K562 (cell line): ENCODE data around the gene GRB10. TPM values are rescaled to one million over a fixed set of nuclear protein-coding genes. Genes with fewer than 3 reads are reported as not detected.
A peak's percentile ranks its signal among the peaks of the same experiment; 100 is the strongest.

Experiments
- ATAC-seq: fragments of 200-7000 bp; cut with Tn5 transposase; 3 replicates; pipeline ENCODE4 v1.9.1; 2020; ENCODE audit warnings: moderate library complexity
- BruUV-seq: library from RNA; stranded (reverse); fragments of 400-500 nt; replicated peaks from 2 replicates; lab custom pipeline; 2021; lab: Mats Ljungman, UMichigan
- CTCF ChIA-PET: fragments of 300-600 bp; formaldehyde crosslinking; extraction: SDS; loops from one replicate; lab custom pipeline; 2021; ENCODE audit warnings: low intra/inter-chr PET ratio; lab: Yijun Ruan, JAX
- POLR2A ChIA-PET: fragments of 300-600, 350-650 bp; sonication (Branson Sonifier 250); formaldehyde crosslinking; extraction: SDS; loops from one replicate; lab custom pipeline; 2021; ENCODE audit warnings: antibody characterized with exemption, inconsistent platforms; lab: Yijun Ruan, JAX
- DNase-seq, 4 experiments: peaks; one replicate each; pipeline versions ENCODE4 v3.0.0 to v3.0.0-alpha.2; 2011 to 2018; ENCODE audit warnings: low spot score in 3 of 4, mixed read lengths in 3 of 4; ENCODE audit errors: extremely low read depth in 1 of 4
- FAIRE-seq: peaks from 2 replicates; lab custom pipeline; 2011; peaks lifted over from hg19 to GRCh38; lab: Jason Lieb, UNC
- H2AFZ ChIP-seq: 2 replicates; pipeline ENCODE4 v1.6.0; 2011; ENCODE audit warnings: low read depth, low read length, control low read depth, inconsistent platforms
- H3K27ac ChIP-seq: fragments of 200-600 bp; 3 replicates; pipeline ENCODE4 v1.8.0; 2011; ENCODE audit warnings: low read depth, mild to moderate bottlenecking, control low read depth, inconsistent platforms, low read length, moderate library complexity, mixed read lengths; ENCODE audit errors: extremely low read depth
- H3K27me3 ChIP-seq, 2 experiments: fragments of 300-600 bp in 1 of 2; 2 replicates in 1 of 2; 3 replicates in 1 of 2; pipeline versions ENCODE4 v1.6.0 to v1.8.0; 2011; ENCODE audit warnings: inconsistent platforms in 2 of 2, low read length in 2 of 2, mild to moderate bottlenecking in 1 of 2, mixed read lengths in 1 of 2, moderate library complexity in 1 of 2; ENCODE audit not compliant: control insufficient read depth in 2 of 2, insufficient read depth in 2 of 2
- H3K36me3 ChIP-seq: fragments of 300-600 bp; 3 replicates; pipeline ENCODE4 v1.8.0; 2011; ENCODE audit warnings: mild to moderate bottlenecking, low read length, inconsistent platforms; ENCODE audit not compliant: control insufficient read depth, insufficient read depth
- H3K4me1 ChIP-seq, 2 experiments: fragments of 200-600 bp in 1 of 2; replicated peaks in 1 of 2; 2 replicates in 1 of 2; 3 replicates in 1 of 2; pipeline versions ENCODE4 v1.5.1 to v1.8.0; 2011; ENCODE audit warnings: inconsistent platforms in 2 of 2, low read length in 2 of 2, mild to moderate bottlenecking in 1 of 2, mixed read lengths in 1 of 2, moderate library complexity in 1 of 2; ENCODE audit not compliant: control insufficient read depth in 2 of 2, insufficient read depth in 2 of 2
- H3K4me2 ChIP-seq: 2 replicates; pipeline ENCODE4 v1.6.1; 2011; ENCODE audit warnings: low read length, control low read depth, inconsistent platforms, mixed read lengths; ENCODE audit not compliant: insufficient read depth
- H3K4me3 ChIP-seq: fragments of 200-600 bp; sonication (generic), shearing (Covaris generic); 2 replicates; pipeline ENCODE4 v1.5.1; 2016; ENCODE audit warnings: control low read depth, inconsistent platforms
- H3K79me2 ChIP-seq: fragments of 200-600 bp; 3 replicates; pipeline ENCODE4 v1.8.0; 2011; ENCODE audit warnings: low read length, inconsistent platforms; ENCODE audit not compliant: control insufficient read depth, insufficient read depth
- H3K9ac ChIP-seq, 2 experiments: 2 replicates each; pipeline versions ENCODE4 v1.6.0 to v1.6.1; 2011; ENCODE audit warnings: low read depth in 2 of 2, low read length in 2 of 2, control low read depth in 1 of 2, inconsistent platforms in 1 of 2, mild to moderate bottlenecking in 1 of 2, mixed read lengths in 1 of 2; ENCODE audit not compliant: insufficient read depth in 1 of 2
- H3K9me1 ChIP-seq: one replicate; pipeline ENCODE4 v1.6.0; 2011; ENCODE audit warnings: inconsistent platforms, mild to moderate bottlenecking, low read length, moderate library complexity; ENCODE audit not compliant: control insufficient read depth, insufficient read depth
- H3K9me3 ChIP-seq: replicated peaks from 2 replicates; pipeline ENCODE4 v1.5.1; 2011; ENCODE audit warnings: low read depth, low read length, inconsistent platforms; ENCODE audit not compliant: control insufficient read depth, insufficient read depth
- H4K20me1 ChIP-seq: replicated peaks from 2 replicates; pipeline ENCODE4 v1.6.1; 2011; ENCODE audit warnings: low read length, inconsistent platforms, mixed read lengths; ENCODE audit not compliant: control insufficient read depth, insufficient read depth
- ADNP ChIP-seq: fragments of 200-800 bp; sonication (Bioruptor generic); IDR thresholded peaks from 2 replicates; pipeline ENCODE4 v1.6.1; 2016; ENCODE audit warnings: missing genetic modification characterization, missing compliant biosample characterization
- CTCF ChIP-seq, 3 experiments: IDR thresholded peaks in 2 of 3; conservative IDR thresholded peaks in 1 of 3; 2 replicates each; pipeline ENCODE4 v1.5.1; 2011 to 2012; ENCODE audit warnings: low read length in 3 of 3, mild to moderate bottlenecking in 3 of 3, control low read depth in 2 of 3, improper control_type of control experiment in 1 of 3, inconsistent platforms in 1 of 3, low read depth in 1 of 3, mixed read lengths in 1 of 3, moderate library complexity in 1 of 3; ENCODE audit not compliant: insufficient read depth in 2 of 3
- HOMEZ ChIP-seq: fragments of 250-450 bp; sonication (Bioruptor Pico); IDR thresholded peaks from 2 replicates; pipeline ENCODE4 v1.4.0; 2020; ENCODE audit warnings: mild to moderate bottlenecking, moderate library complexity
- RAD21 ChIP-seq, 2 experiments: fragments of 250-450 bp in 1 of 2; fragments of 450-650 bp in 1 of 2; sonication (Bioruptor Pico) in 1 of 2; formaldehyde crosslinking in 1 of 2; IDR thresholded peaks in 1 of 2; conservative IDR thresholded peaks in 1 of 2; 2 replicates each; pipeline versions ENCODE4 v1.4.0 to v1.8.0; 2020 to 2022; ENCODE audit warnings: mild to moderate bottlenecking in 2 of 2, moderate library complexity in 1 of 2
- RBM22 ChIP-seq: fragments of 200-400 bp; formaldehyde crosslinking; IDR thresholded peaks from 2 replicates; pipeline ENCODE4 v1.6.1; 2018; ENCODE audit warnings: low read length, low read depth; ENCODE audit not compliant: poor library complexity, severe bottlenecking
- SMC3 ChIP-seq: conservative IDR thresholded peaks from 2 replicates; pipeline ENCODE4 v1.6.1; 2011; ENCODE audit warnings: low read depth, low read length, improper control_type of control experiment; ENCODE audit not compliant: insufficient read depth
- STAT5B ChIP-seq: fragments of 250-450 bp; sonication (Bioruptor Pico); IDR thresholded peaks from 2 replicates; pipeline ENCODE4 v1.8.0; 2021; ENCODE audit warnings: mild to moderate bottlenecking, inconsistent platforms
- TAF9B ChIP-seq: fragments of 450-650 bp; IDR thresholded peaks from 2 replicates; pipeline ENCODE4 v1.6.1; 2018; ENCODE audit warnings: mild to moderate bottlenecking; ENCODE audit not compliant: partially characterized antibody
- ZZZ3 ChIP-seq: fragments of 450-650 bp; IDR thresholded peaks from 2 replicates; pipeline ENCODE4 v1.6.1; 2016; ENCODE audit warnings: antibody characterized with exemption, mild to moderate bottlenecking, moderate library complexity
- WGBS: fragments of 100-300 bp; shearing (Covaris generic); methylation state at CpG from one replicate; pipeline ENCODE4 v1.1.6; 2016; ENCODE audit warnings: low coverage, mixed read lengths; ENCODE audit not compliant: insufficient coverage; ENCODE audit errors: missing lambda C conversion rate; 5-methylcytosine and 5-hydroxymethylcytosine counted together
- in situ Hi-C: fragments of 300-500 bp; cut with MboI; formaldehyde crosslinking; loops from 4 replicates; pipeline ENCODE4 v1.15.0; 2018; ENCODE audit warnings: inconsistent platforms, mixed read lengths
- intact Hi-C: fragments of 100-400 bp; cut with micrococcal nuclease; formaldehyde crosslinking; loops from 2 replicates; pipeline ENCODE4 v1.14.2; 2022
- polyA plus RNA-seq, 8 experiments: library from polyadenylated mRNA; depleted of rRNA in 4 of 8; stranded (reverse) in 5 of 8; unstranded in 3 of 8; fragments of >200 nt; fragmentation: Nextera tagmentation in 2 of 8; fragmentation: Illumina TruSeq in 1 of 8; extraction: Ambion mirVana in 2 of 8; extraction: Trizol in 1 of 8; gene quantifications; 2 replicates each; pipeline versions ENCODE4 v1.2.1 to v1.2.3, GENCODE V29; 2011 to 2014; ENCODE audit warnings: inconsistent platforms in 1 of 8, missing spikeins in 1 of 8
- total RNA-seq, 7 experiments: library from RNA; depleted of rRNA in 6 of 7; stranded (reverse); fragments of >200 nt in 6 of 7; fragmentation: Illumina TruSeq in 2 of 7; extraction: Trizol in 2 of 7; gene quantifications; 2 replicates each; pipeline versions ENCODE4 v1.2.1 to v1.2.3, GENCODE V29; 2011 to 2021; ENCODE audit warnings: low replicate concordance in 1 of 7

Gene GRB10
- total and polyA plus RNA-seq, 9 of the 15 experiments (the other 6 are each of a cell fraction or from before 2014, with no cell fraction given) = 8.9 to 88.5 (median 40.7) TPM

GRCh38 chr7:50596484-50596883 is 186.2 kb downstream of the GRB10 start:
- TF ChIP-seq TAF9B (no peak), RBM22 (peak; percentile 62)
- H3K36me3 ChIP-seq = peaks cover 53% of the 10 kb centered on the region

GRCh38 chr7:50595491-50596102 is 187.1 kb downstream of the GRB10 start:
- BruUV-seq = no TSS peak
- DNase-seq (peak in 3 of 4 experiments; percentile 12 to 44 (median 39)), ATAC-seq (peak; percentile 48), FAIRE-seq (no peak)
- Histone ChIP-seq H3K27me3 (no peaks in the 10 kb centered on the region), H4K20me1 (no peaks in the 10 kb centered on the region; the same call in 1 of the 2 replicates), H3K9me3 (no peaks in the 10 kb centered on the region), H3K36me3 (peaks cover 53% of the 10 kb centered on the region), H3K4me3 (no peak overlapping the region), H3K9me1 (no peaks in the 10 kb centered on the region), H3K27ac (no peak overlapping the region), H3K9ac (no peak overlapping the region), H3K4me2 (no peak overlapping the region), H2AFZ (no peak overlapping the region), H3K79me2 (no peaks in the 10 kb centered on the region), H3K4me1 (no peaks in the 10 kb centered on the region)
- POLR2A ChIA-PET = interaction anchor here (0.6 to 0.7 kb wide), 2 partner anchors 120 to 485 kb away, joined by 3 to 5 read pairs; no protein-coding TSS in a partner anchor
- CTCF ChIA-PET = no interaction called here
- WGBS = 77% methylated on average over 5 of the region's 5 CpGs
- in situ Hi-C loops (no loop called here), intact Hi-C loops (no loop called here)
- no peak for TF ChIP-seq STAT5B (CRISPR knock-in tag)
- no peak for TF ChIP-seq HOMEZ (CRISPR knock-in tag)
- TF ChIP-seq CTCF (IDR thresholded peaks at IDR 0.05 in 2 of 3, conservative IDR thresholded peaks at IDR 0.05 in 1 of 3; ENCODE audit: insufficient read depth in 2 of 3, low read depth in 1 of 3, low read length in 3 of 3) = peak; percentile 23 to 36 (median 27); a peak in 2 of 6 replicates
- peak in 1 of 2 experiments; percentile 27; a peak in 1 of 4 replicates for TF ChIP-seq RAD21 (CRISPR knock-in tag; conservative IDR thresholded peaks at IDR 0.05 in 1 of 2, IDR thresholded peaks at IDR 0.05 in 1 of 2)
- TF ChIP-seq ZZZ3 = no peak
- 0 out of 2 replicates have a peak, but pooled peaks have one; percentile 14 for TF ChIP-seq SMC3
- TF ChIP-seq ADNP (tag) = no peak

More at GRCh38 chr7:50596484-50596883, 186.2 kb downstream of the GRB10 start:
- H3K9me3 ChIP-seq = no peaks in the 10 kb centered on the region
- no peaks in the 10 kb centered on the region for H3K4me1 ChIP-seq
- no peak overlapping the region for H2AFZ ChIP-seq
- H3K27ac ChIP-seq = no peak overlapping the region
- no peaks in the 10 kb centered on the region for H3K27me3 ChIP-seq
- no peaks in the 10 kb centered on the region for H3K9me1 ChIP-seq
- CTCF ChIA-PET = no interaction called here
- no peaks in the 10 kb centered on the region; the same call in 1 of the 2 replicates for H4K20me1 ChIP-seq
- intact Hi-C loops (no loop called here), in situ Hi-C loops (no loop called here)
- ATAC-seq = no peak
- H3K9ac ChIP-seq = no peak overlapping the region
- POLR2A ChIA-PET = no interaction called here
- BruUV-seq = no TSS peak
- 86% methylated on average over 4 of the region's 4 CpGs for WGBS
- no peaks in the 10 kb centered on the region for H3K79me2 ChIP-seq
- H3K4me3 ChIP-seq = no peak overlapping the region
- DNase-seq = no peak
- no peak for FAIRE-seq
- H3K4me2 ChIP-seq = no peak overlapping the region
